ENCODE results near the gene PRLR.

GRCh38 chr5:35244171-35244570 is 13.9 kb upstream of the PRLR start:
- TF ChIP-seq EZH2 (IDR thresholded peaks at IDR 0.05) (no peak), POLR2AphosphoS5 (IDR thresholded peaks at IDR 0.05; ENCODE audit: borderline replicate concordance, low read depth, low read length) (no peak)

All from SK-N-MC (cell line).